ENCODE results near the gene TAP1.

The TAP1 gene

DNA sequence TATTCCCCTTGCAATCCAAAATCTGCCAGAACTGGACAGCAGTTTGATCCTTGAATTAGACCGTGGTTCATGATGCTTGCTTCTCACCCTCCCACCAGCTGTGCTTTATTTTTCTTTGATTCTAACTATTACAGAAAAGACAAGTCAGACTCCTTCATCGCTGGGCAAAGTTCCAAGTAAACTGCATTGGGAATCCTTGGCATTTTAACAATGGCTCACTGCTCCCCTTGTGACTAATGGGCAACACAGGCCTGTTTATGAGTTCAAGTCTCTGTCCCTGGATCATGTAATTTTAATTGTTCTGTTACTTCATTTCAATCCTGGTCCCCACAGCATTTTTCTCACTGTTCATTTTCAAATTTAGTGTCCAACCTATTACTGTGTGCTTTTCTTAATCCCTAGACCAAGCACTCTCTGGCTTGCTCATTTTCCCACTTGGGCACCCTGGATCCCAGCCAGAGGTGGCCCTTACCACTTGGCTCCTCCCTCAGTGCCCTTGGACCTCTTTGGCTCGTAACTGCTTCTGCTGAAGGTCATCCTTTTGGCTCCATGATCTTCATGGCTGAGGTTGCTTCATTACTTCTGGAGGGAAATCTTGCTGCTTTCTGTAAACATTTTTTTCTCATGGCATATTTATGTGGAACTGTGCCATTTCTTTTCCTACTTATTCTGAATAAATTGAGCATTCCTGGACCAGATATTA lies 33.3 kb upstream of the TAP1 start:
- H3K14ac ChIP-seq (ENCODE audit: low read length in 2 of 2): no peak overlapping the region
- no peak overlapping the region for H4K91ac ChIP-seq (ENCODE audit: low read length)
- H3K9me3 ChIP-seq (ENCODE audit: control insufficient read depth, low read length): no peaks in the 10 kb centered on the region
- H3K9ac ChIP-seq (ENCODE audit: low read length): peak overlapping the region; percentile 54
- WGBS: 59% methylated on average over 3 of the region's 3 CpGs
- no peak overlapping the region for H3K4ac ChIP-seq (ENCODE audit: low read depth in 1 of 2, low read length in 2 of 2)
- H3K4me3 ChIP-seq (ENCODE audit: insufficient read depth in 1 of 2, low read depth in 1 of 2, low read length in 2 of 2): peak overlapping the region in 1 of 2 experiments; percentile 12
- no peak overlapping the region for H3K18ac ChIP-seq (ENCODE audit: low read depth in 1 of 2, low read length in 2 of 2)
- H3K4me1 ChIP-seq (ENCODE audit: control insufficient read depth, insufficient read depth, low read depth, low read length): peaks cover 4% of the 10 kb centered on the region
- no peak overlapping the region for H2BK12ac ChIP-seq (ENCODE audit: low read length in 2 of 2)
- peak overlapping the region; percentile 42 for H3K4me2 ChIP-seq (ENCODE audit: low read length, poor library complexity, severe bottlenecking)
- H2AFZ ChIP-seq (ENCODE audit: low read depth, low read length): no peak overlapping the region
- H2AK5ac ChIP-seq (ENCODE audit: low read length, severe bottlenecking): peak overlapping the region; percentile 54
- peak; percentile 23 for DNase-seq
- peak overlapping the region; percentile 13 for H3K27ac ChIP-seq (ENCODE audit: low read length, poor library complexity, severe bottlenecking)
- no peak overlapping the region for H4K8ac ChIP-seq (ENCODE audit: low read length)
- no peak overlapping the region for H2BK120ac ChIP-seq (ENCODE audit: low read depth, low read length)
- no peak overlapping the region for H2BK15ac ChIP-seq (ENCODE audit: low read depth, poor library complexity, severe bottlenecking)
- no peaks in the 10 kb centered on the region for H3K27me3 ChIP-seq (ENCODE audit: control insufficient read depth in 1 of 2, insufficient read depth in 1 of 2, low read length in 2 of 2)
- no peak overlapping the region for H3K23ac ChIP-seq (ENCODE audit: low read length in 2 of 2)
- H3K79me1 ChIP-seq (replicated peaks; ENCODE audit: low read length, poor library complexity, severe bottlenecking): peaks cover 2% of the 10 kb centered on the region
- no peak overlapping the region for H2BK5ac ChIP-seq (ENCODE audit: low read depth, low read length, poor library complexity, severe bottlenecking)
- no peaks in the 10 kb centered on the region for H3K36me3 ChIP-seq (ENCODE audit: control insufficient read depth in 1 of 2, insufficient read depth in 2 of 2, low read depth in 1 of 2, low read length in 2 of 2)

DNA sequence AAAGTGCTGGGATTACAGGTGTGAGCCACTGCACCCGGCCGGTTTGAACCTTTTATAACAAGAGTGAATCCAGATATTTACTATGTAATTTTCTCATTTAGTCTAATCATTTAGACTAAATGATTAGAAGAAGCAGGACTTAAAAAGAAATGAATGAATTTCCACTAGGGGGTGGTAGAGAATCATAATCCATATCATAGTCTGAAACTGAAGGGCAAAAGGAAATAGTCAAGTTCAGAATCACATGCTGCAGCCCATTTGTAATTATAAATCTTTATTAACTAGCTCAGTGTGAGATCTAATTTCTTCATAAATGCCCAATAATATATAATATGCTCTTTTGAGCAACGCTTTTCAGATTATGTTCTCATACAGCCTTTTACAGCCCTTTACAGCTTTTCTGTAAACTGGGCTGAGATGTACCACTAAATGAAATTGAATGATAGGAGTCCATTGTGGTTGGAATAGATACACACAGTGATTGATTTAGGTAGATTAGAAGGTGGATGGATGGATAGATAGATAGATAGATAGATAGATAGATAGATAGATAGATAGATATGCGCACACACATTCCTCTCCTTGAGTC lies 32.3 kb upstream of the TAP1 start:
- H3K79me1 ChIP-seq (replicated peaks; ENCODE audit: low read length, poor library complexity, severe bottlenecking): peaks cover 2% of the 10 kb centered on the region
- no peak overlapping the region for H2BK5ac ChIP-seq (ENCODE audit: low read depth, low read length, poor library complexity, severe bottlenecking)
- no peak overlapping the region for H3K4me3 ChIP-seq (ENCODE audit: insufficient read depth in 1 of 2, low read depth in 1 of 2, low read length in 2 of 2)
- no peak overlapping the region for H4K91ac ChIP-seq (ENCODE audit: low read length)
- no peak overlapping the region for H2AK5ac ChIP-seq (ENCODE audit: low read length, severe bottlenecking)
- no peaks in the 10 kb centered on the region for H3K9me3 ChIP-seq (ENCODE audit: control insufficient read depth, low read length)
- H2BK120ac ChIP-seq (ENCODE audit: low read depth, low read length): no peak overlapping the region
- peak overlapping the region; percentile 54 for H3K9ac ChIP-seq (ENCODE audit: low read length)
- H2BK12ac ChIP-seq (ENCODE audit: low read length in 2 of 2): no peak overlapping the region
- H3K23ac ChIP-seq (ENCODE audit: low read length in 2 of 2): no peak overlapping the region
- DNase-seq: peak; percentile 82
- no peaks in the 10 kb centered on the region for H3K36me3 ChIP-seq (ENCODE audit: control insufficient read depth in 1 of 2, insufficient read depth in 2 of 2, low read depth in 1 of 2, low read length in 2 of 2)
- no peak overlapping the region for H2BK15ac ChIP-seq (ENCODE audit: low read depth, poor library complexity, severe bottlenecking)
- H3K18ac ChIP-seq (ENCODE audit: low read depth in 1 of 2, low read length in 2 of 2): no peak overlapping the region
- H3K27me3 ChIP-seq (ENCODE audit: control insufficient read depth in 1 of 2, insufficient read depth in 1 of 2, low read length in 2 of 2): no peaks in the 10 kb centered on the region
- H3K14ac ChIP-seq (ENCODE audit: low read length in 2 of 2): no peak overlapping the region
- H3K4me2 ChIP-seq (ENCODE audit: low read length, poor library complexity, severe bottlenecking): no peak overlapping the region
- 40% methylated on average over 2 of the region's 4 CpGs for WGBS
- H3K4me1 ChIP-seq (ENCODE audit: control insufficient read depth, insufficient read depth, low read depth, low read length): peaks cover 4% of the 10 kb centered on the region
- H3K27ac ChIP-seq (ENCODE audit: low read length, poor library complexity, severe bottlenecking): no peak overlapping the region
- no peak overlapping the region for H3K4ac ChIP-seq (ENCODE audit: low read depth in 1 of 2, low read length in 2 of 2)
- no peak overlapping the region for H4K8ac ChIP-seq (ENCODE audit: low read length)
- no peak overlapping the region for H2AFZ ChIP-seq (ENCODE audit: low read depth, low read length)

DNA sequence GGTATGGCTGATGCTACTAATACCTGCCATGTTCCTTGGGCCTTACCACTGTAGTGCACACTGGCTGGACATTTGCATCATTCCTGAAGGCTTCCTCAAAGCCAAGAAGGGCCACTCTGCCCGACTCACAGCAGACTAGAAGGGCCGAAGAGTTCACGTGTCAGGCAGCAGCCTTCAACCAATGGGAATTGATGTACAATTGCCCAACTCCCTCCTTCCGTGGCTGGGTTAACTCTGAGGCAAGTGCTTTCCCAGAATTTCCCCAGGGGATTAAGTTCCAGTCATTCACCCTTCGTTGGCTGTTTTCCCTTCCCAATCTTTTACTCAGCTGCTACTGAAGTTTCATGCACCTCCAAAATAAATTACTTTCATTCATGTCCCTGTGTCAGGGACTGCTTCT lies 30.3 kb upstream of the TAP1 start:
- Histone ChIP-seq H3K4me2 (ENCODE audit: low read length, poor library complexity, severe bottlenecking) (no peak overlapping the region), H2AFZ (ENCODE audit: low read depth, low read length) (no peak overlapping the region), H2BK120ac (ENCODE audit: low read depth, low read length) (no peak overlapping the region), H3K18ac (ENCODE audit: low read depth in 1 of 2, low read length in 2 of 2) (no peak overlapping the region), H3K4me1 (ENCODE audit: control insufficient read depth, insufficient read depth, low read depth, low read length) (peaks cover 4% of the 10 kb centered on the region), H3K9me3 (ENCODE audit: control insufficient read depth, low read length) (no peaks in the 10 kb centered on the region), H4K8ac (ENCODE audit: low read length) (no peak overlapping the region), H3K79me1 (replicated peaks; ENCODE audit: low read length, poor library complexity, severe bottlenecking) (peaks cover 2% of the 10 kb centered on the region), H3K14ac (ENCODE audit: low read length in 2 of 2) (no peak overlapping the region), H3K36me3 (ENCODE audit: control insufficient read depth in 1 of 2, insufficient read depth in 2 of 2, low read depth in 1 of 2, low read length in 2 of 2) (no peaks in the 10 kb centered on the region), H2BK5ac (ENCODE audit: low read depth, low read length, poor library complexity, severe bottlenecking) (no peak overlapping the region), H3K9ac (ENCODE audit: low read length) (peak overlapping the region; percentile 52), H3K27me3 (ENCODE audit: control insufficient read depth in 1 of 2, insufficient read depth in 1 of 2, low read length in 2 of 2) (no peaks in the 10 kb centered on the region), H3K4ac (ENCODE audit: low read depth in 1 of 2, low read length in 2 of 2) (no peak overlapping the region), H3K23ac (ENCODE audit: low read length in 2 of 2) (no peak overlapping the region), H2AK5ac (ENCODE audit: low read length, severe bottlenecking) (no peak overlapping the region), H2BK12ac (ENCODE audit: low read length in 2 of 2) (no peak overlapping the region), H4K91ac (ENCODE audit: low read length) (no peak overlapping the region), H3K4me3 (ENCODE audit: insufficient read depth in 1 of 2, low read depth in 1 of 2, low read length in 2 of 2) (peak overlapping the region in 1 of 2 experiments; percentile 10), H2BK15ac (ENCODE audit: low read depth, poor library complexity, severe bottlenecking) (no peak overlapping the region), H3K27ac (ENCODE audit: low read length, poor library complexity, severe bottlenecking) (no peak overlapping the region)
- peak; percentile 81 for DNase-seq
- 21% methylated on average over 5 of the region's 5 CpGs for WGBS

DNA sequence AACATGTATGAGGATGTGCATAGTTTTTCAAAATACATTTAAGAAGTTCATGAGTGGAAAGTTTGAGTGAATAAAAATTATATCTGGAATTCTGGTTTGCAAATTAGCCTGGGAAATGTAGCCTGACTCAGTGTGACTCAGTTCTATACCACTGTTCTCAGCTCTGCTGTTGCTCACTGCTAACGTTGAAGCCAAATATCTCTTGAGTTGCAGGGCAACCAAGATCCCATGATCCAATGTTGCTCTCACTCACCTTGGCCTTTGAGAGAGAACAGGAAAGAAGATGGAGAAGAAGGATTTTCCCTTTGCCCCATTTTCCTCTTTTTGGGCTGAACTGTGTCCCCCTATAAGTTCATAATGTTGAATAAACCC lies 29.4 kb upstream of the TAP1 start:
- WGBS: 0% methylated on average over 1 of the region's 1 CpG
- Histone ChIP-seq H3K36me3 (ENCODE audit: control insufficient read depth in 1 of 2, insufficient read depth in 2 of 2, low read depth in 1 of 2, low read length in 2 of 2) (no peaks in the 10 kb centered on the region), H3K14ac (ENCODE audit: low read length in 2 of 2) (no peak overlapping the region), H3K18ac (ENCODE audit: low read depth in 1 of 2, low read length in 2 of 2) (no peak overlapping the region), H2AK5ac (ENCODE audit: low read length, severe bottlenecking) (no peak overlapping the region), H3K4me1 (ENCODE audit: control insufficient read depth, insufficient read depth, low read depth, low read length) (peaks cover 4% of the 10 kb centered on the region), H3K79me1 (replicated peaks; ENCODE audit: low read length, poor library complexity, severe bottlenecking) (peaks cover 2% of the 10 kb centered on the region), H4K8ac (ENCODE audit: low read length) (no peak overlapping the region), H3K9ac (ENCODE audit: low read length) (peak overlapping the region; percentile 45), H3K9me3 (ENCODE audit: control insufficient read depth, low read length) (no peaks in the 10 kb centered on the region), H2BK15ac (ENCODE audit: low read depth, poor library complexity, severe bottlenecking) (no peak overlapping the region), H3K4me2 (ENCODE audit: low read length, poor library complexity, severe bottlenecking) (no peak overlapping the region), H2BK5ac (ENCODE audit: low read depth, low read length, poor library complexity, severe bottlenecking) (no peak overlapping the region), H2BK12ac (ENCODE audit: low read length in 2 of 2) (no peak overlapping the region), H3K27ac (ENCODE audit: low read length, poor library complexity, severe bottlenecking) (no peak overlapping the region), H3K23ac (ENCODE audit: low read length in 2 of 2) (no peak overlapping the region), H2BK120ac (ENCODE audit: low read depth, low read length) (no peak overlapping the region), H3K4ac (ENCODE audit: low read depth in 1 of 2, low read length in 2 of 2) (no peak overlapping the region), H3K4me3 (ENCODE audit: insufficient read depth in 1 of 2, low read depth in 1 of 2, low read length in 2 of 2) (no peak overlapping the region), H4K91ac (ENCODE audit: low read length) (no peak overlapping the region), H3K27me3 (ENCODE audit: control insufficient read depth in 1 of 2, insufficient read depth in 1 of 2, low read length in 2 of 2) (no peaks in the 10 kb centered on the region), H2AFZ (ENCODE audit: low read depth, low read length) (no peak overlapping the region)
- no peak for DNase-seq

All from mesenchymal stem cell (in vitro differentiated cells and primary cell).